Stimulated activated CD4-positive, alpha-beta T cell treated with anti-CD3 and anti-CD28 coated beads, Interleukin-12 subunit alpha, Interleukin-12 subunit beta, amount 100 ng/mL, for 4 hours (primary cell): ENCODE data around the gene XAGE5.
"Not testable (repeated sequence)": the region's sequence is repeated elsewhere in the genome, so short reads cannot be mapped to it uniquely, and the experiment has no call there.

ENCODE experiments used
- DNase-seq: peaks from one replicate; pipeline ENCODE4 v3.0.0-alpha.2; 2020

The XAGE5 gene

GRCh38 chrX:52811065-52811625 lies at the start of gene XAGE5:
XAGE5 (plus strand) TSS chrX:52811287; CDS start chrX:52812567, 1,280 bp downstream.
- no peak for DNase-seq

GRCh38 chrX:52765983-52766382 lies 45.1 kb upstream of the XAGE5 start:
- not testable (repeated sequence) for DNase-seq

- DNase-seq: not testable (repeated sequence)
These were observed 37.6 kb upstream of the XAGE5 start for GRCh38 chrX:52773504-52773903.

GRCh38 chrX:52797327-52797726 lies 13.8 kb upstream of the XAGE5 start, which contains the start of gene SPANXN5:
SPANXN5 (minus strand) TSS chrX:52797427; CDS start chrX:52797348, 79 bp downstream.
- not testable (repeated sequence) for DNase-seq

- DNase-seq: not testable (repeated sequence)
These were observed 6.2 kb upstream of the XAGE5 start for GRCh38 chrX:52804876-52805275.

- no peak for DNase-seq
These were observed 8.7 kb downstream of the XAGE5 start for GRCh38 chrX:52819788-52820187.

- DNase-seq: no peak
These were observed 10.1 kb downstream of the XAGE5 start for GRCh38 chrX:52821079-52821760.

GRCh38 chrX:52824608-52825007 lies 13.5 kb downstream of the XAGE5 start:
- DNase-seq: no peak

GRCh38 chrX:52830551-52830950 lies 19.5 kb downstream of the XAGE5 start:
- no peak for DNase-seq

GRCh38 chrX:52839137-52839536 lies 28.1 kb downstream of the XAGE5 start:
- no peak for DNase-seq

- not testable (repeated sequence) for DNase-seq
These were observed 32.5 kb downstream of the XAGE5 start for GRCh38 chrX:52843619-52844018.

GRCh38 chrX:52852110-52852860 lies 41.2 kb downstream of the XAGE5 start:
- DNase-seq: no peak

GRCh38 chrX:52856991-52857525 lies 46.0 kb downstream of the XAGE5 start:
- not testable (repeated sequence) for DNase-seq

- no peak for DNase-seq
These were observed 54.4 kb downstream of the XAGE5 start for GRCh38 chrX:52865343-52865998.
